Posterior cingulate gyrus (tissue), 11 donors: ENCODE results near the gene LRRC8C.

Source experiments
- DNase-seq, 10 donors: peaks; one replicate each; pipeline versions ENCODE4 v3.0.0 to v3.0.0-alpha.2; 2020 to 2021; ENCODE audit warnings: mixed read lengths in 3 of 10
- intact Hi-C: fragments of 100-400 bp; cut with DNase I; formaldehyde crosslinking; loops from one replicate; pipeline ENCODE4 v1.15.1; 2023

The LRRC8C gene

DNA sequence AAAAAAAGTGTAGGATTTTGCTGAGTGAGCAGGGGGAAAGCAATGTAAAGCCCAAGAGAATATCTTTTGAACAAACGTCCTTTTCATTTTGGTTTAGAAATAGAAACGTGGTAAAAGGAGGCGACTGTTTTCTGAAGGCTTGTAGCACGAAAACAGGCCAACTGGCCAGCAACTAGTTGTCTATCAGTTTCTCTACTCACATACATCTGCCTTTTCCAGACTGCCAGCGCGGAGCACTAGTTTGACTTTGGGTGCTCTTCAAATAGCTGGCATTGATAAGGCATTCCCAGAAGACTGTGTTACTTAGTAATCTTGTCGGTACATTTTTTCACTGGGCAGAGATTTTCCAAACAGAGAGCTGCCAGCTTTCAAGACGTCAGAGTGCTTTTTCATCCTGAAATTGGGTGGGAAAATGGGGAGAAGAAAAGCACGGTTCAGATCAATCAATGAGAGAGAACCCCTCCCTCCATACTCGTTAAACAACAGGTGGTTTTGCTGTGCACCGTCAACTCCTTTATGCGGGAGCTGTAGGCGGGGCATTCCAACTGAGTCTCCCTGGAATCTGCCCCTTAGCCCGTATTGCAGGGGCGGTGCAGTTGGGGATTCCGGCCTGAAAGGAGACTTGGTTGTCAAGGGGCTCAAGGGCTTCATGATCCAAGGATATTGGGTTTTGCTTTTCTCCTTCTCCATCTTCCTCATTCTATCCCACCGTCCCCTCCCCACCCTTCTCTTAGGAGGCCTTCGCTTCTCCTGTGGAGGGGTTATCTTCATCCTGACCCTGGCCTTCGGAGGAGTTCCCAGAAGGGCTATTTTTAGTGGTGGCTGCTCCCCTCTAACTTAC lies 884 bp upstream of the LRRC8C start:
- DNase-seq = peak in 7 of 10 donors; percentile 22 to 86 (median 39)
- intact Hi-C loops = loop anchor here (1.0 to 10.0 kb wide), 2 partner anchors 63 to 131 kb away; no protein-coding TSS in a partner anchor

DNA sequence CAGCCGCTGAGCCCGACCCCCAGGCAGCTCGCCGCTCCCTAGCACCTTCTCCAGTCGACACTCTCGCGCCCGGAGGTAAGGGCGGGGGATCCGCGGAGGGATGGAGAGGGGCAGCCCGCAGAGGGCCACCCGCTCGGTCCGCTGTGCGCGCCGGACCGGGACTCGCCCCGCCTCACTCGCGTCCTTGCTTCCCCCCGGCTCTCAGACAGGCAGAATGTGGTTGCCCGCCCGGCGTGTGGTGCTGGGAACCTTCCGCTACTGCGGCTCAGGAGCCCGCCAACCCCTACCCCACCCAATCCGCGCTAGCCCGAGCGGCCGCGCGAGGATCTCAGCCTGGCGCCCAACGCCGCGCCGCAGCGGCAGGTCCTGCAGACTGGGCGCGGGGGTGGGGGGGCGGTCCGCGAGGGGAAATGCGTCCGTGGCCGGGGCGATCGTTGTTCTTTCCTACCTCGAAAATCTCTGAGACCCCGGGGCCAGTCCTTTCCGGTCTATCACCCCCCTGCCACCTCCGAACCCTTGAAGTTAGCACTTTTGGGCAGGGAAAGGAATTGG lies 404 bp downstream of the LRRC8C start:
- peak; percentile 42 to 94 (median 64) for DNase-seq
- intact Hi-C loops = loop anchor here (1.0 to 10.0 kb wide), 2 partner anchors 61 to 109 kb away; partner anchors contain the start of gene LRRC8B

DNA sequence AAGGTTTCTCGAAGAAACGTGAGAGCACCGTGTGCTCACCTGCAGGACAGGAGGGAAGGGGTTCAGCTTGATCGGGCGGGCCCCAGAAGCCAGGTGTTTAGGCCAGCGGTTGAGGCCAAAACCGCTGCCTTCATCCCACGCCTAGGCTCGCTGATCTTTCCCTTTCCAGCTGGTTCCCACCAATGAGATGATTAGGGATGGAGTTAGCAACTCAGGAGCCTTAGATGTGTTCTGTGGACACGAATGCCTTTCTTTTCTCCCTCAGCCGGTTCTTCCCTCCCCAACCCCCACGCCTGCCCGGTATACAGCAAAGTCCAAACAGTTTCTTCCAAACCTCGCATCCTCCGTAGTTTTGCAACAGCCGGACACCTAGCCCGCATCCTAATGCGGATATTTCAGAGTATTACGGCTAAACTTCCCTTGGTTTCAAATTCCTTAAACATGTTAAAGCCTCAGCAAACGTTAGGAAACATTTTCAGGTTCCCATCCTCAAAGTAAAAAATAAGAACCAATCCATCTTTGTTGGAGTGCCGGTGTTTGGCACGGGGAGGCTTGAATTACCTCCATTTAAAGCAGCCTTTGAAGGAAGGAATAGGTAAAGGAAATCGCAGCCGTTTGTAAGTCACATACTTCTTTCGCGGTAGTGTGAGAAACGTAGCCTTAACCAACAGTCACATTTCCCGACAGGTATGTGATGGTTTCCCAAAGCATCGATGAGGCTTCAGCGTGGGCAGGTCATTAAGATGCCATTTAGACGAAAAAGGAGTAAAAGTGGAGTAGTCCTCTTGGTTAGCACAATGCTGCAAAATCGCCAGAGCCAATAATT lies 1.1 kb downstream of the LRRC8C start:
- intact Hi-C loops = loop anchor here (1.0 to 10.0 kb wide), 2 partner anchors 61 to 110 kb away; partner anchors contain the start of gene LRRC8B
- DNase-seq = peak in 6 of 10 donors; percentile 18 to 84 (median 60)

DNA sequence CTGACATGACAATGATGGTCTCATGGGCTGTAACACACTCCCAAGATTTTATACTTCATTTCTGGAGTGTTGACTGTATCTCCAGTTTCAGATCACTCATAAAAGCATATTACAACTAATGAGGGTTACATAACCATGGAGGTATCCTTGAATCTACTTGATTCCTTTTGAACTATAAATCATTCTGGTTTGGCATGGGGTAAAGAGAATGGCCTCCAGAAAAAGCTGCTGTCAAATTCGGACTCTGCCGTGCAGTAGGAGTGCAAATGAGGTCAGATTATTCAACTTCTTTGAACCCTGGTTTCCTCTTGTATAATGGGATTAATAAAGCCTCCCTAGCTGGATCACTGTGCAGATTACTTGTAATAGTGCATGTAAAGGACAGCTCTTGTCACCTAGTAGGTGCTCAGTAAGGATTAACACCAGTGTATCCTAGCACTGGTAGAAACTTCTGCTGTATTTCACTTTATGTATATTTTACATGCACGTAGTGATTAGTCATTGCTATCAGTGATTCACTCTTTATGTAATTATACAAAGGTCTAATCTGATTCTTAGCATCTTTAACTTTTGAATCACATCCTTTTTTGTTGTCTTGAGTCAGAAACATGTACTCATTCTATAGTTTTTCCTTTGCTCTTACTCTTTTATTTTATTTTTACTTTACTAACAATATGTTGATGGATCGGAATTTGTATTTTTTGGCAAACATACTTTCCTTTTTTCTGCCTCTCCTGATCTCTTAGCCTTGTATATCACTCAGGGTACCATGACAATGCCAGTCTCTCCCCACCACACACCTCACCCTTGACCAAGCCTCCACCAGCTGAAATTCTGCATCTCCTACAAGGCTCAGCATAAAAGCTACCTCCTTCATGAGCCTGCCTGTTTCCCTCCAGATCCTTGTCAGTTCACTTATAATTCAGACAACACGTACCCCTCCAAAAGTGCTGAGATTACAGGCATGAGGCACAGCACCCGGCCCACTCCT lies 3.2 kb downstream of the LRRC8C start:
- DNase-seq = no peak
- intact Hi-C loops = loop anchor here (10.0 kb wide), 1 partner anchor 59 kb away; no protein-coding TSS in a partner anchor

DNA sequence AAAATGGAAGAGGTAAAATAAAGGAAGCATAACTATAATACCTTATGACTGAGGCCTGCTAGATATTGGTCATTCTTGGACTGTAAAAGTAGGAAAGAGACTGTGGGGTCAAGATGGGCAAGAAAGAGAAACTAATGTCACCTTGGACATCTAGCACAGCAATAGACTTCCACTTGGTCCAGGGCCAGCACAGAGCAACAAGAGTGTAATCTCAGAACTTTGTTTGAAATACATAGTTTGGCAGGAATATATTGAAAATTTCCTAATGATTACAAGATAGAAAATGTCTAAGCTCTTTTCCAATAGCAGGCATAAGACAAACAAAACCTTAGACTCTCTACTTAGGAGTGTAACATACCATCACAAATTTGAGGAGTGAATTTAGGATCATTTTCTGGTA lies 4.6 kb downstream of the LRRC8C start:
- intact Hi-C loops = loop anchor here (10.0 kb wide), 1 partner anchor 57 kb away; no protein-coding TSS in a partner anchor
- DNase-seq = no peak

DNA sequence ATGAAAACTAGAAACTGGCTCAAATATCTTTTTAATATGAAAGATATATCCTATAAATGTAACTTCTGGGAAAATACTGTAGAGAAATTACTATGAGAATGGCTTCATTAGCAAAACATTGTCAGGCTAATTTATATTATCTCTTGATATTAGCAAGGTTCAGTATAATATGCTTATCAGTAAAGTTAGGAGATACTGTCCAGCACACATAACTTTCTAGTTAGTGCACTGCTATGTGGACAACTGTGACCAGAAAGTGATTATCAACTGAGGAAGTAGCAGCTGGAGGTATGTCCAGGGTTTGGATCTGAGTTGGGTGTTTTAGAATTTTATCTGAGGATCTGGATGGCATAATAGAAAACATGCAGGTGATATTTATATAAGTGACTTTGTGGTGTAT lies 7.5 kb downstream of the LRRC8C start:
- intact Hi-C loops = no loop called here
- no peak for DNase-seq

DNA sequence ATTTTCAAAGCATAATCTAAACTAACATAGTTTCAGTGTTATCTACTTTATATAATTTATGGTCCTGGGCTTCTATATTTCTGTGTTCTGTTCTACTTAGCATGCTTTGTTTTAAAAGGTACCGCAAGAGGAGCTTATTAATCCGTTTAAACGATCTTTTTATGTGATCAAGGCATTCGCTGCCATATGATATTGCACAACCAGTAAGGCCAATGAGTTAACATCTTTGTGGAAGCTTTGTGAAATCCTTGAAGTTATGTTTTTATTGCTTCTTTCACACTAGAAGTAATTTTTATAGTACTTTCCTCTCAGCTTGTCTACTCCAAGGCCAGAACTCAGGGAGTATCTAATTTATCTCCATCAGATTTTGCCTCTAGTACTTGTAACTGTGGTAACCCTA lies 8.9 kb downstream of the LRRC8C start:
- no peak for DNase-seq
- intact Hi-C loops = no loop called here

DNA sequence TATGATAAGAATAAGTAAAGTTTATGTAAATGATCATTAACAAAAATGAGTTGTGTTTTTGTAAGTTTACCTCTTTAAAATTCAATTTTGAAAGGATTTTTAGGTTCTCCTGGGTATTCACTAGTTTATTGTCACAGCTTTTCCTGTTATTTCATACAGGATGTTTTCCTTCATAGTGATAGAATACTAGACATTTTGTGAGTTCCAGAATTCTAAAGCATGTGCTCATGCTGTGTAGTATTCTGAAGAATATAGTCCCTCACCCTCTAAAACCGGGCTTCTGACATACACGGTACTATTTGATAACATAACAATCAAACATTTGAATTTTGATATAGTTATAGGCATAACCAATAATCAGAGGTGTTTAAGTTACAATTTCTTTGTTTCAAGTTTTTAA lies 10.7 kb downstream of the LRRC8C start:
- DNase-seq = no peak
- intact Hi-C loops = no loop called here

DNA sequence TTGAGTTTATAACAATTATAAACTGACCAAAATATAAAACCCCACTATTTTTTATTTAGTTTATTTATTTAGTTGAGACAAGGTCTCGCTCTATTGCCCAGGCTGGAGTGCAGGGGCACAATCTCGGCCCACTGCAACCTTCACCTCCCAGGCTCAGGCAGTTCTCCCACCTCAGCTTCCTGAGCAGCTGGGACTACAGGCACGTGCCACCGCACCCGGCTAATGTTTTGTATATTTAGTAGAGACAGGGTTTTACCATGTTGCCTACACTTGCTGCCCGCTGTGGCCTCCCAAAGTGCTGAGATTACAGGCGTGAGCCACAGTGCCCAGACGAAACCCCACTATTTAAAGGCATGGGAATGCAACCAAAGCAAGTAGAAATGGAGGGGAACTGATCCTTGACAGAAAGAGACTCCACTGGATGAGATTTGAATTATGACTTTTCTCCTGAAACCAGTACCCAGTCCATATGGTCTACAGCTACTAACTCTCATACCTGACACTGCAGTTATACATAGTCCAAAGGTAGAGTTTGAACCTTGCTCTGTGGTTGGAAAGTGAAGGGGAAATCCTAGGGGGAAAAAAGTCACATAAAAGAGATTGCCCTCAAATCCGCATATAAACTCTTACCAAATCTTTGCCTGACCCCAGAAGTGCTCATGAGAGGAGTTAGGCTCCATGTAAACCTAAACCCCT lies 11.3 kb downstream of the LRRC8C start:
- peak in 1 of 10 donors; percentile 62 for DNase-seq
- intact Hi-C loops = no loop called here

DNA sequence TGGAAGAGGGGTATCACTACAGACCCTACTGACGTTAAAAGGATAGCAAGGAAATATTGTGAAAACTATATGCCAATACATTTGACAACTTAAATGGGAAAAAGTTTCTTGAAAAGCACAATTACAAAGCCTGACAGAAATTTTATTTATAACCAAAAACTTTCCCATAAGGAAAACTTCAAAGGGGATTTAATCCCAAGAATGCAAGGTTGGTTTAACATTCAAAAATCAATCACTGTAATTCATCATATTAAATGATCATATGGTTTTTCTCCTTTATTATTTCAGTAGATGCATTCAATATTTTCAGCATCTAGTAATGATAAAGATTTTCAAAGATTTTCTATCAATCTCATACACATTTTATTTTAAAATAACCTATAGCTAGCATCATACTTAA lies 13.3 kb downstream of the LRRC8C start:
- DNase-seq = no peak
- intact Hi-C loops = no loop called here

DNA sequence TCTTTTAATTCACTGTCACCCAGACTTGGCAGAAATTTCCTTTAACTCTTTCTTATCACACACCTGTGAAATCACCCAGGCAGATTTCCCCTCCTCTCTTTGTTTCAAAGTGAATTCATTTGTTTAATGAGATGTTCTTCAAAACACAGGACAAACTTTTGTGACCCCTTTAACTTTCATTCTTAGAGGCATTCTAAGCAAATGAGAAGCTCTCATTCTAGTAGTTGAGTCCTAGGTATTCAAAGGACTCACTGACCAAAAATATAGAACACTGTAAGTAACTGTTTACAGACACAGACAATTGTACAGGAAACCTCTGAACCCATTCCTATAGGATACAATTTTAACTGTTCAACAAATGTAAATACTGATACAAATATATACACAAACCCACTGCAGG lies 16.9 kb downstream of the LRRC8C start:
- intact Hi-C loops = no loop called here
- no peak for DNase-seq

DNA sequence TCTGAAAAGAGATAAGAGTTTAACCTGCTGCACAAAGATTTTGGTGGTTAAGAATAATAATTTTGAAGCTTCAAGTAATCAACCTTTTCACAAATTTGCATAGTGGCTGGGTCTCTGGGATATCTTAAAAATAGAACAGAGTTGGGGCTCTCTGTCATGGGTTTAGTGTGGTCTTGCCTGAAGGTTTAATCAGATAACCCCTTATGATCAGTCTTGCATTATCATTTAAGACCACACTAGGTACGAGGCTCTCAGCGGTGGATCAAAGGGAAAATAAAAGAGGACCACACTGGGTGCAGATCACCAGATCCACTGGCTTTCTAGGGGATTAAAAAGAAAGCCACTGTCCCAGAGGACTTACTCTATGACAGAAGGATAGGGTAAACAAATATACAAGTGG lies 19.5 kb downstream of the LRRC8C start:
- intact Hi-C loops = no loop called here
- no peak for DNase-seq

DNA sequence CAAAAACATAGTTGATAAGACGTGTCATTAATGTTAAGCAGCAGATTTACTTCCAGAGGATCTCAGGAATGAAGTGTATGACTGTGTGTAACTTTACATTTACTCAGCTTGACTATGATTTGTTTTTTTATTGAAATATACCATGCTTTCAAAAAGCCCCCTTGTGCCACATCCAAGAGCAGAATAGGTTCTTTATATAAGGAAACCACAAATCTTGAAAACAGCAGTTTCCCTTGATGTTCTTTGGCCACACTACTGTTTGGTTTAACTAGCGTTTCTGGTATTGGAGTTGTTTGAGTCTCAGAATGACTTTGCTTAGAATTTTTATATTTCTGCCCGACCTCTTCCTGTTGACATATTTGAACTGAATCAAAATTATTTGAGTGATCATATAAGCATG lies 25.0 kb downstream of the LRRC8C start:
- intact Hi-C loops = no loop called here
- no peak for DNase-seq

DNA sequence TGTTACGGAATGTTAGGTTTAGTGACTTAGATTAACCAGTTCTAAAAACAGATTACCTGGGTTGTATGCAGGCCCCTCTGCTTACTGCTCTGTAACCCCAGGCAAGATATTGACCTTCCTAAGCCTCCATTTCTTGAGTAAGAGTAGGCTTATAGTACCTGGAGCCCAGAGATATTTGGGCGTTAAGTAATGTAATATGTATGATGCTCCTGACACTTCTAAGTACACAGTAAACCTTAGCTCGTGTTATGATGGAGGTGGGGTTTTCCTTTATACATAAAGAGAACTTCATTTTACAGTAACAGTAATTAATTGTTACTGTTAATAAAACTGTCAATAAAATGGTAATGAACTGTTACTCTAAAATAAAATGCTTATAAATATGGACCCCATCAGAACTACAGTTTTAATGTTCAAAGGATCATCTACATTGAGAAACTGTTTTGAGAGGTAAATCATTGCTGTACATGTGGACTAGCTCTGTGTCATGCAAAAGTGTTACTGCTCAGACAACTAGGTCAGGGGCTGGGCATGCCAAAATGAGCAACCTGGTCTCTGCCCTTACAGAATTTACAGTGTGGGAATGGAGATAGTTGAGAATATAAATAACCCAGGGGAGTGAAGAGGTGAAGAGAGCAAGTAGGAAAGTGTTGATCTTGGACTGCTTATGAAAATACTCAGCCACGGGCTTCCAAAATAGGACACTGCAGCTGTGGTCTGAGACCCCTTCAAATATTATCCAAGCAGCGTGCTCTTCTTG lies 26.6 kb downstream of the LRRC8C start:
- intact Hi-C loops = no loop called here

DNA sequence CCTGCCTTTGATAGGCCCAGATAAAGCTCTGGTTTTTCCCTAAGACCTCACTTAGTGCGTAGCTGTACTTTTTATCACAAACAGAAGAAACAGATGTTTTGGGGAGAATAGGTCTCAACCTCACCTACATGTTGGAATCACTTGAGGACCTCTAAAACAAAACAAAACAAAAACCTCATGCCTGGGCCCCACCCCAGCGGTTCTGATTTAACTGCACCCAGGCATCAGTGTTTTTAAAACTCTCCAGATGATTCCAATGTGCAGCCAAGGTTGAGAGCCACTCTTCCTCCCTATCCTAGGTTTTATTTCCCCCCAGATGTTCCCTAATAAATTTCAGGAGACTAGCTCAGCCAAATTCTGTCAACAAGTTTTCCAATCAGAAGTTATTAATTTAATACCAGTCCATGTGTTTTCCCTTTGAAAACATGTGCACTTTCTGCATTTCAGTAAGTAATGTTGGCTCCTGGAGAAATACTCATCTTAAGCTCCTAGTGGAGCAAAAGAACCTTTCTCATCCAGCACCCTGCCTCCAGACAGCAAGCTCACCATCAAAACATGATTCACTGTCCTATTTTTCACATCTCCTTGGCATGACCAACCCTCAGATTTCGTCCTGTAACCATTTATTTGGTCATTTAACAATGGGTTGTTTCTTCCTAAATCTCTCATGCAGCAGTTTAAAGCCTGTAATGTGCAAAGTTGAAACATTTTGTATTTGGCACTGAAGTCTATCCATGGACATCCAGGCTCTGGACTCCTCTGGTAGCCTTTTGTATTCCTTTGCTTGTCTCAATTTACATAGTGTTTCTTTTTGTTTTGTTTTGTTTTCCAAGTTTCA lies 27.5 kb downstream of the LRRC8C start:
- no peak for DNase-seq
- intact Hi-C loops = no loop called here

More for the DNA sequence above, 26.6 kb downstream of the LRRC8C start:
- no peak for DNase-seq

DNA sequence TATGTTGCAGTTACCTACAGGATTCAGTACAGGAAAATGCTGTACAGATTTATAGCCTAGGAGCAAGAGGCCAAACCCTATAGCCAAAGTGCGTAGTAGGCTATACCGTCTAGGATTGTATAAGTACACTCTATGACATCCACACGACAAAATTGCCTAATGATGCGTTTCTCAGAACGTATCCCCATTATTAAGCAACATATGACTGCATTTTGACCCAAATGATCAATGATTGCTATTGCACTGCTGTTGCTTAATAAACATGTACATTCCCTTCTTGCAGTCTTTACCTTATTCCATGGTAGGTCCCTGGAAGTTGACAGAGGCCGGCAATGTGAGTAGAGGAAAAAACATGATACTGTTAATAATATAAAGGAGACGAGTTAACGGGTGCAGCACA lies 33.0 kb downstream of the LRRC8C start:
- intact Hi-C loops = no loop called here
- no peak for DNase-seq

DNA sequence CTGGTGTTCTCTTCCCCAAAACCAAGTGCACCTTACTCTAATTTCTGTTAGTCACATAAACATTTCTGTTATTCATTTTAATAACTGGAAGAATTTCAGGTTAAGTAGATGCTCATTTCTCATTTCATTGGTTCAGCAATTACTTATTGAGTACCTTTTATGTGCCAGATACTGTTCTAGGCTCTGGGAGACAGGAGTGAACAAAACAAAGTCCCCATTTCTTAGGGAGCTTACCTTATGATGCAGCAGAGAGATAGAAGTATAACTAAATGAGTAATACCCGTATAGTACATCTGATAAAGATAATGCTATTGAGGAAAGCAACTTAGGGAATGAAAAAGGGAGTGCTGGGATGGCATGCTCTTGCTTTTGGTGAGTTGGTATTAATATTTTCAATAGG lies 33.7 kb downstream of the LRRC8C start:
- DNase-seq = no peak
- intact Hi-C loops = no loop called here

DNA sequence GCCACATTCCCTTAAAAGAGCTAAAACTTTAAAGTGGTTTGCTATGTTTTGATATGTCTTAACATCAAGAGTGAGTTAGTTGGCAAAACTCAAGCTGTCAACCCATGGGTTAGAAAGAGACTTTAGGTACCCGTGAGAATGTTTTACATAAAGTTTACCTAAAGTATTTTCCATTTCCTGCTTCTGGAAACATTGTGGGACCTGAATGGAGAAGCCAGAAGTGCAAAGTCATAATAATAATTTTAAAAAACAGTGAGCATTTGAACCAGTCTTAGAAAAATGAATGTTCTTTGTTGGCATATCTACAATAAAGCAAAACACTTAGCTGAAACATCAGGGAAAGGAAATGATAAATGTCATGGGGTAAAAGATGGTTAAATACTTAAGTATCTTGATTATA lies 34.8 kb downstream of the LRRC8C start:
- intact Hi-C loops = no loop called here
- no peak for DNase-seq
